ENCODE data around the gene EPHA3. TPM values are rescaled to one million over a fixed set of nuclear protein-coding genes. Genes with fewer than 3 reads are reported as not detected.

Gene EPHA3
- total RNA-seq, 4 donors from 2014 or later: 2.3 to 4.6 (median 2.4) TPM; not detected in 1

DNA sequence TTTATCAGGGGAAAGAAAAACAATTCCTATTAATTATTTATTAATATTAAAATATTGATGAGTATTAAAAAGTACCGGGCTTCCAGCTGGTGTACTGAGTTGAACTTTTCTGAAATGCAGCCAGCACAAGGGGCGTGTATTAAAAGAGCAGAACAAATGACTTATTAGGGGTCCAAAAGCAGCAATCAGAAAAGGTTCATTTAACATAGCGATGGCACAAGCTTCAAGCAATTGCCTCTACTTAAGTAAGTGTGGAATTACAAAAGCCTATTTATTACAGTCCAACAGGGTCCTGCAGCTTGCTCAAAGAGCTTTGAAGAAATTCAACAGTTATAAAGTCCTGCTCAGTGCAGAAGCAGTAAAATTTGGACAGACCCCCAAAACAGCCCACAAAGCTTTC lies 285.6 kb downstream of the EPHA3 start:
- WGBS, 2 donors (ENCODE audit: low coverage in 1 of 2): 56 to 69% methylated on average over 2 to 3 of the region's 3 CpGs
- in situ Hi-C loops (cut with MboI; ENCODE audit: low pct_ligation_motif_present in 1 of 4, low pct_unique_long_range_greater_than_20kb in 1 of 4, low sequenced_read_pairs in 3 of 4): no loop called here
- intact Hi-C loops (cut with DNase I; ENCODE audit: low total_unique reads): no loop called here
- Histone ChIP-seq H3K27me3 (no peaks in the 10 kb centered on the region), H3K4me1 (no peaks in the 10 kb centered on the region), H3K27ac (no peak overlapping the region), H3K36me3 (no peaks in the 10 kb centered on the region), H3K9me3 (no peaks in the 10 kb centered on the region), H3K4me3 (no peak overlapping the region)
- TF ChIP-seq POLR2AphosphoS5 (IDR thresholded peaks at IDR 0.05): no peak
- TF ChIP-seq, protein P1, sequence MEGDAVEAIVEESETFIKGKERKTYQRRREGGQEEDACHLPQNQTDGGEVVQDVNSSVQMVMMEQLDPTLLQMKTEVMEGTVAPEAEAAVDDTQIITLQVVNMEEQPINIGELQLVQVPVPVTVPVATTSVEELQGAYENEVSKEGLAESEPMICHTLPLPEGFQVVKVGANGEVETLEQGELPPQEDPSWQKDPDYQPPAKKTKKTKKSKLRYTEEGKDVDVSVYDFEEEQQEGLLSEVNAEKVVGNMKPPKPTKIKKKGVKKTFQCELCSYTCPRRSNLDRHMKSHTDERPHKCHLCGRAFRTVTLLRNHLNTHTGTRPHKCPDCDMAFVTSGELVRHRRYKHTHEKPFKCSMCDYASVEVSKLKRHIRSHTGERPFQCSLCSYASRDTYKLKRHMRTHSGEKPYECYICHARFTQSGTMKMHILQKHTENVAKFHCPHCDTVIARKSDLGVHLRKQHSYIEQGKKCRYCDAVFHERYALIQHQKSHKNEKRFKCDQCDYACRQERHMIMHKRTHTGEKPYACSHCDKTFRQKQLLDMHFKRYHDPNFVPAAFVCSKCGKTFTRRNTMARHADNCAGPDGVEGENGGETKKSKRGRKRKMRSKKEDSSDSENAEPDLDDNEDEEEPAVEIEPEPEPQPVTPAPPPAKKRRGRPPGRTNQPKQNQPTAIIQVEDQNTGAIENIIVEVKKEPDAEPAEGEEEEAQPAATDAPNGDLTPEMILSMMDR (IDR thresholded peaks at IDR 0.05): no peak
- no peak for TF ChIP-seq EP300 (IDR thresholded peaks at IDR 0.05; ENCODE audit: low read depth)
- TF ChIP-seq POLR2A (IDR thresholded peaks at IDR 0.05): no peak
- DNase-seq: no peak

DNA sequence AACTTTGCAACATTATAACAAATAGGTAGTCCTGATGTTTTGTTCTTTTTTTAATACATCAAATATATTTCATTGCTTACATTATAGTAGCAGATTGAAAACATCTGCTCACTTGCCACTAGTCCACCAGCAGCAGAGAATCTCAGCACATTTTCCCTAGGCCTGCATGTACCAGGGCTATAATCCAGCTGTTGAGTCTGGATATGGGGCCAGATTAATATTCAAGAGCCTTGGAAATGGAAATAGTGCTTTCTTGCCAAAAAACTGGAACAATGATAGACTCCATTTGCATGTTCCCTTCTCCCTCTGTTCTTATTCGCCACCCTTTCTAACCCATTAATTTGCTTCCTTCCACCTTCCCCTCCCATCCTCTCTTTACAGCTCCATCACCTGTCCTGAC lies 288.0 kb downstream of the EPHA3 start:
- no peak overlapping the region for H3K4me3 ChIP-seq
- intact Hi-C loops (cut with DNase I; ENCODE audit: low total_unique reads): no loop called here
- no peaks in the 10 kb centered on the region for H3K9me3 ChIP-seq
- no peaks in the 10 kb centered on the region for H3K36me3 ChIP-seq
- in situ Hi-C loops (cut with MboI; ENCODE audit: low pct_ligation_motif_present in 1 of 4, low pct_unique_long_range_greater_than_20kb in 1 of 4, low sequenced_read_pairs in 3 of 4): no loop called here
- no peak overlapping the region for H3K27ac ChIP-seq
- H3K27me3 ChIP-seq: no peaks in the 10 kb centered on the region
- TF ChIP-seq POLR2A (IDR thresholded peaks at IDR 0.05): no peak
- TF ChIP-seq, protein P1 (IDR thresholded peaks at IDR 0.05): no peak
- no peak for TF ChIP-seq EP300 (IDR thresholded peaks at IDR 0.05; ENCODE audit: low read depth)
- TF ChIP-seq POLR2AphosphoS5 (IDR thresholded peaks at IDR 0.05): no peak
- no peak for DNase-seq
- 59 to 73% methylated on average over 1 of the region's 1 CpG for whole genome bisulfite sequencing, 2 donors (ENCODE audit: low coverage in 1 of 2)
- no peaks in the 10 kb centered on the region for H3K4me1 ChIP-seq

DNA sequence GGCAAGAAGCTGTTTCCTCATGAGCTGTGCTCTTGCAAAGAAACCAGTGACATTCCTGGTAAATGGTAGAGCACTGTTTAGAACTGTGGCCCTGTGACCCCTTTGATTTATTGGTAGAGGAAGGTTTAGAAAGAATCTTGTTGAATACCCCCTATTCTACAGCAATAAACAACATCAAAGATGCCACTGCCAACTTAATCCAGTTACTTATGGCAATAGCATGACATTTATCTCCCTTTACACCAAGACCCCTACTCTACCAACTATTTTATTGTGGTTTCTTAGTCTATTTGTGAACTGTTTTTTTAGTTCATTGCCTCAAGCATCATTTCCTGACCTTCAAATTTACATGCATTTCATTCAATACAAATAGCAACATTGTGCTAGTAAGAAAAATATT lies 288.6 kb downstream of the EPHA3 start:
- no peak for DNase-seq
- Histone ChIP-seq H3K9me3 (no peaks in the 10 kb centered on the region), H3K36me3 (no peaks in the 10 kb centered on the region), H3K4me1 (no peaks in the 10 kb centered on the region), H3K27ac (no peak overlapping the region), H3K4me3 (no peak overlapping the region), H3K27me3 (no peaks in the 10 kb centered on the region)
- intact Hi-C loops (cut with DNase I; ENCODE audit: low total_unique reads) (no loop called here), in situ Hi-C loops (cut with MboI; ENCODE audit: low pct_ligation_motif_present in 1 of 4, low pct_unique_long_range_greater_than_20kb in 1 of 4, low sequenced_read_pairs in 3 of 4) (no loop called here)
- TF ChIP-seq POLR2AphosphoS5 (IDR thresholded peaks at IDR 0.05): no peak
- TF ChIP-seq, protein P1 (IDR thresholded peaks at IDR 0.05): no peak
- TF ChIP-seq POLR2A (IDR thresholded peaks at IDR 0.05): no peak
- TF ChIP-seq EP300 (IDR thresholded peaks at IDR 0.05; ENCODE audit: low read depth): no peak

DNA sequence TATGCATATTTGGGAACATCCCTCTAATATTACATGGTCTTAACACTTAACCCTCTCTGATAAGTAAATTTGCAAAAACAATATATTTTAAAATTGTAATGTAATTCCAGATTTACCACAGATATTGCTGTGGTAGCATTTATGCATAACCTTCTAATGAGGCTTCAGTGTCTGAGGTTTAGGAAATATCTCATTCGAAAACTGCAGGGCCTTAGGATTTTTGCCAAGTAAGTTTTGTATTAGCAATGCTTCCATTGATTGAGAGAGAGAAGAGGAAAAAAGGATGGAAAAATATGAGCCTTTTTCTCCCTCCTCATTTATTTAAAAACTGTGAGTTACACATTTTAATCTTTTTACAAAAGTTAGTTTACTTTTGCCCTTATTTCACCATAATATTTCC lies 294.6 kb downstream of the EPHA3 start:
- TF ChIP-seq POLR2AphosphoS5 (IDR thresholded peaks at IDR 0.05): no peak
- no peaks in the 10 kb centered on the region for H3K9me3 ChIP-seq
- H3K4me3 ChIP-seq: no peak overlapping the region
- H3K27ac ChIP-seq: no peak overlapping the region
- DNase-seq: no peak
- in situ Hi-C loops (cut with MboI; ENCODE audit: low pct_ligation_motif_present in 1 of 4, low pct_unique_long_range_greater_than_20kb in 1 of 4, low sequenced_read_pairs in 3 of 4): no loop called here
- H3K4me1 ChIP-seq: no peaks in the 10 kb centered on the region
- 60 to 66% methylated on average over 1 of the region's 1 CpG for WGBS, 2 donors (ENCODE audit: low coverage in 1 of 2)
- H3K27me3 ChIP-seq: no peaks in the 10 kb centered on the region
- intact Hi-C loops (cut with DNase I; ENCODE audit: low total_unique reads): no loop called here
- no peaks in the 10 kb centered on the region for H3K36me3 ChIP-seq

DNA sequence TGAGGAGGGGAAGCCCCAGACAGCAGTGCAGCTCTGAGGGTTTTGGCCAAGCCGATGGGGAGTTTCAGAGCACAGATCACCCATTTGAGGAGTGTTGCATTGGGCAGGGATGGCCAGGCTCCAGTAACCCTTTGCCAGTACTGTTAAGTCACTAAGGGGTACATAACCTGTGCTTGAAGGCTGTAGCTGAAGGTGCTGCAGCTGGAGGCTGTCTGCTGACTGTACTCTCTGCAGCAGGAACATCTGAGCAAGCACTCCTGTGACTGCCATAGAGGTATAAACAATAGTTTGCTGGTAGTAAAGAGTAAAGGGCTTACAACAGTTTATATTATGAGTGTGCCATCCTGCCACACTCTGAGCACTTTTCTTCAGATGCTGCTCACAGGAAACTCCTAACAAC lies 297.8 kb downstream of the EPHA3 start:
- DNase-seq: no peak
- H3K27me3 ChIP-seq: no peaks in the 10 kb centered on the region
- H3K4me1 ChIP-seq: no peaks in the 10 kb centered on the region
- no peaks in the 10 kb centered on the region for H3K9me3 ChIP-seq
- TF ChIP-seq POLR2A (IDR thresholded peaks at IDR 0.05) (no peak), POLR2AphosphoS5 (IDR thresholded peaks at IDR 0.05) (no peak)
- 38% methylated on average over 1 of the region's 1 CpG; no CpG with 5 or more reads in 1 of the 2 donors for WGBS, 2 donors (ENCODE audit: low coverage in 1 of 2)
- no peak overlapping the region for H3K27ac ChIP-seq
- intact Hi-C loops (cut with DNase I; ENCODE audit: low total_unique reads): no loop called here
- in situ Hi-C loops (cut with MboI; ENCODE audit: low pct_ligation_motif_present in 1 of 4, low pct_unique_long_range_greater_than_20kb in 1 of 4, low sequenced_read_pairs in 3 of 4): no loop called here
- no peaks in the 10 kb centered on the region for H3K36me3 ChIP-seq
- H3K4me3 ChIP-seq: no peak overlapping the region
